H1 (cell line): ENCODE data around the gene SYNJ1. TPM values are rescaled to one million over a fixed set of nuclear protein-coding genes. Genes with fewer than 3 reads are reported as not detected.

ENCODE experiments used
- BRCA1 ChIP-seq: IDR thresholded peaks from 2 replicates; pipeline ENCODE4 v1.6.1; 2012; ENCODE audit warnings: low read depth, low read length, improper control_type of control experiment
- CREB1 ChIP-seq: IDR thresholded peaks from 2 replicates; pipeline ENCODE4 v1.6.1; 2012; ENCODE audit warnings: inconsistent platforms
- E2F6 ChIP-seq: IDR thresholded peaks from 2 replicates; pipeline ENCODE4 v1.6.1; 2012; ENCODE audit warnings: inconsistent platforms
- EGR1 ChIP-seq: IDR thresholded peaks from 2 replicates; pipeline ENCODE4 v1.6.1; 2011; ENCODE audit warnings: low read depth, low read length, borderline replicate concordance
- HDAC2 ChIP-seq, 2 experiments: fragments of 300-600 bp in 1 of 2; sonication (generic) in 1 of 2; IDR thresholded peaks; 2 replicates each; pipeline ENCODE4 v1.6.1; 2011 to 2012; ENCODE audit warnings: low read depth in 2 of 2, low read length in 2 of 2, mild to moderate bottlenecking in 2 of 2, moderate library complexity in 2 of 2, borderline replicate concordance in 1 of 2, inconsistent platforms in 1 of 2
- POLR2AphosphoS5 ChIP-seq: IDR thresholded peaks from 2 replicates; pipeline ENCODE4 v1.6.1; 2011; ENCODE audit warnings: low read depth, low read length
- SP2 ChIP-seq: IDR thresholded peaks from 2 replicates; pipeline ENCODE4 v1.6.1; 2012; ENCODE audit warnings: mild to moderate bottlenecking, low read length, inconsistent platforms
- SP4 ChIP-seq: IDR thresholded peaks from 2 replicates; pipeline ENCODE4 v1.6.1; 2012; ENCODE audit warnings: low read length, inconsistent platforms
- SRF ChIP-seq: IDR thresholded peaks from 2 replicates; pipeline ENCODE4 v1.6.1; 2011; ENCODE audit warnings: mild to moderate bottlenecking, low read depth, low read length, moderate library complexity
- TAF7 ChIP-seq: optimal IDR thresholded peaks from 2 replicates; pipeline ENCODE3; 2011; ENCODE audit warnings: low read depth, mild to moderate bottlenecking, inconsistent platforms, low read length, moderate library complexity, borderline replicate concordance
- TBP ChIP-seq: IDR thresholded peaks from 2 replicates; pipeline ENCODE4 v1.6.1; 2011; ENCODE audit warnings: low read depth, low read length, improper control_type of control experiment
- polyA plus RNA-seq, 7 experiments: library from polyadenylated mRNA; depleted of rRNA in 3 of 7; stranded (reverse) in 5 of 7; unstranded in 2 of 7; fragments of >200 nt in 5 of 7; fragments of 200-250 nt in 2 of 7; gene quantifications; 1 replicate in 5 of 7; 2 replicates in 1 of 7; 4 replicates in 1 of 7; pipeline versions ENCODE4 v1.2.1 to v1.2.3, GENCODE V29; 2011 to 2013; ENCODE audit warnings: missing spikeins in 2 of 7, mixed read lengths in 2 of 7
- total RNA-seq: library from RNA; stranded (reverse); fragmentation: NEBNext Ultra II Directional; extraction: Animal tissue kit (Norgen Biotek cat#: 25700); gene quantifications from 2 replicates; pipeline ENCODE4 v1.2.1, GENCODE V29; 2021
- TF ChIP-seq, protein P1 (sequence below): fragments of 300-600 bp; sonication (generic); IDR thresholded peaks from 2 replicates; pipeline ENCODE4 v1.7.1; 2012; ENCODE audit warnings: low read length, moderate library complexity, mild to moderate bottlenecking, inconsistent platforms; ENCODE audit not compliant: insufficient replicate concordance

Gene SYNJ1
- total and polyA plus RNA-seq, 2 of the 8 experiments (the other 6 are each of a cell fraction or from before 2014, with no cell fraction given) = 1.3 to 4.3 TPM

DNA sequence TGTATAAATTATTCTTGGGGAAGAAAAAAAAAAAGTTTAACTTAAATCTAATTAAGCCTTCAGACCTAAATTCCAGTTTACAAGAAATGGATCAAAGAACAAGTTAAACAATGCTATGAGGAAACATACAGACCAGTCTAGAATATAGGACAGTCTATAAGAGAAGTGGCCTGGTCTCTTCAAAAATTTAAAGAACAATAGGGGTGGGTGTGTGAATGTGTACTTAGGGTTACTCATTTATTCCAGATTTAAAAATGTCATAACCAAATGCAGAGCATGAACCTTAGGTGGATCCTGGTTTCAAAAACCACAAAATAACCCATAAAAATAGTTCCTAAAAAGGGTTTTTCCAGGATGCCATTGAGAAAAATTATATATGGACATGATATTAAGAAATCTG lies 21.8 kb upstream of the SYNJ1 start (continued):
- TF ChIP-seq, protein P1, sequence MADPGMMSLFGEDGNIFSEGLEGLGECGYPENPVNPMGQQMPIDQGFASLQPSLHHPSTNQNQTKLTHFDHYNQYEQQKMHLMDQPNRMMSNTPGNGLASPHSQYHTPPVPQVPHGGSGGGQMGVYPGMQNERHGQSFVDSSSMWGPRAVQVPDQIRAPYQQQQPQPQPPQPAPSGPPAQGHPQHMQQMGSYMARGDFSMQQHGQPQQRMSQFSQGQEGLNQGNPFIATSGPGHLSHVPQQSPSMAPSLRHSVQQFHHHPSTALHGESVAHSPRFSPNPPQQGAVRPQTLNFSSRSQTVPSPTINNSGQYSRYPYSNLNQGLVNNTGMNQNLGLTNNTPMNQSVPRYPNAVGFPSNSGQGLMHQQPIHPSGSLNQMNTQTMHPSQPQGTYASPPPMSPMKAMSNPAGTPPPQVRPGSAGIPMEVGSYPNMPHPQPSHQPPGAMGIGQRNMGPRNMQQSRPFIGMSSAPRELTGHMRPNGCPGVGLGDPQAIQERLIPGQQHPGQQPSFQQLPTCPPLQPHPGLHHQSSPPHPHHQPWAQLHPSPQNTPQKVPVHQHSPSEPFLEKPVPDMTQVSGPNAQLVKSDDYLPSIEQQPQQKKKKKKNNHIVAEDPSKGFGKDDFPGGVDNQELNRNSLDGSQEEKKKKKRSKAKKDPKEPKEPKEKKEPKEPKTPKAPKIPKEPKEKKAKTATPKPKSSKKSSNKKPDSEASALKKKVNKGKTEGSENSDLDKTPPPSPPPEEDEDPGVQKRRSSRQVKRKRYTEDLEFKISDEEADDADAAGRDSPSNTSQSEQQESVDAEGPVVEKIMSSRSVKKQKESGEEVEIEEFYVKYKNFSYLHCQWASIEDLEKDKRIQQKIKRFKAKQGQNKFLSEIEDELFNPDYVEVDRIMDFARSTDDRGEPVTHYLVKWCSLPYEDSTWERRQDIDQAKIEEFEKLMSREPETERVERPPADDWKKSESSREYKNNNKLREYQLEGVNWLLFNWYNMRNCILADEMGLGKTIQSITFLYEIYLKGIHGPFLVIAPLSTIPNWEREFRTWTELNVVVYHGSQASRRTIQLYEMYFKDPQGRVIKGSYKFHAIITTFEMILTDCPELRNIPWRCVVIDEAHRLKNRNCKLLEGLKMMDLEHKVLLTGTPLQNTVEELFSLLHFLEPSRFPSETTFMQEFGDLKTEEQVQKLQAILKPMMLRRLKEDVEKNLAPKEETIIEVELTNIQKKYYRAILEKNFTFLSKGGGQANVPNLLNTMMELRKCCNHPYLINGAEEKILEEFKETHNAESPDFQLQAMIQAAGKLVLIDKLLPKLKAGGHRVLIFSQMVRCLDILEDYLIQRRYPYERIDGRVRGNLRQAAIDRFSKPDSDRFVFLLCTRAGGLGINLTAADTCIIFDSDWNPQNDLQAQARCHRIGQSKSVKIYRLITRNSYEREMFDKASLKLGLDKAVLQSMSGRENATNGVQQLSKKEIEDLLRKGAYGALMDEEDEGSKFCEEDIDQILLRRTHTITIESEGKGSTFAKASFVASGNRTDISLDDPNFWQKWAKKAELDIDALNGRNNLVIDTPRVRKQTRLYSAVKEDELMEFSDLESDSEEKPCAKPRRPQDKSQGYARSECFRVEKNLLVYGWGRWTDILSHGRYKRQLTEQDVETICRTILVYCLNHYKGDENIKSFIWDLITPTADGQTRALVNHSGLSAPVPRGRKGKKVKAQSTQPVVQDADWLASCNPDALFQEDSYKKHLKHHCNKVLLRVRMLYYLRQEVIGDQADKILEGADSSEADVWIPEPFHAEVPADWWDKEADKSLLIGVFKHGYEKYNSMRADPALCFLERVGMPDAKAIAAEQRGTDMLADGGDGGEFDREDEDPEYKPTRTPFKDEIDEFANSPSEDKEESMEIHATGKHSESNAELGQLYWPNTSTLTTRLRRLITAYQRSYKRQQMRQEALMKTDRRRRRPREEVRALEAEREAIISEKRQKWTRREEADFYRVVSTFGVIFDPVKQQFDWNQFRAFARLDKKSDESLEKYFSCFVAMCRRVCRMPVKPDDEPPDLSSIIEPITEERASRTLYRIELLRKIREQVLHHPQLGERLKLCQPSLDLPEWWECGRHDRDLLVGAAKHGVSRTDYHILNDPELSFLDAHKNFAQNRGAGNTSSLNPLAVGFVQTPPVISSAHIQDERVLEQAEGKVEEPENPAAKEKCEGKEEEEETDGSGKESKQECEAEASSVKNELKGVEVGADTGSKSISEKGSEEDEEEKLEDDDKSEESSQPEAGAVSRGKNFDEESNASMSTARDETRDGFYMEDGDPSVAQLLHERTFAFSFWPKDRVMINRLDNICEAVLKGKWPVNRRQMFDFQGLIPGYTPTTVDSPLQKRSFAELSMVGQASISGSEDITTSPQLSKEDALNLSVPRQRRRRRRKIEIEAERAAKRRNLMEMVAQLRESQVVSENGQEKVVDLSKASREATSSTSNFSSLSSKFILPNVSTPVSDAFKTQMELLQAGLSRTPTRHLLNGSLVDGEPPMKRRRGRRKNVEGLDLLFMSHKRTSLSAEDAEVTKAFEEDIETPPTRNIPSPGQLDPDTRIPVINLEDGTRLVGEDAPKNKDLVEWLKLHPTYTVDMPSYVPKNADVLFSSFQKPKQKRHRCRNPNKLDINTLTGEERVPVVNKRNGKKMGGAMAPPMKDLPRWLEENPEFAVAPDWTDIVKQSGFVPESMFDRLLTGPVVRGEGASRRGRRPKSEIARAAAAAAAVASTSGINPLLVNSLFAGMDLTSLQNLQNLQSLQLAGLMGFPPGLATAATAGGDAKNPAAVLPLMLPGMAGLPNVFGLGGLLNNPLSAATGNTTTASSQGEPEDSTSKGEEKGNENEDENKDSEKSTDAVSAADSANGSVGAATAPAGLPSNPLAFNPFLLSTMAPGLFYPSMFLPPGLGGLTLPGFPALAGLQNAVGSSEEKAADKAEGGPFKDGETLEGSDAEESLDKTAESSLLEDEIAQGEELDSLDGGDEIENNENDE = no peak
- TF ChIP-seq TBP (no peak), TAF7 (no peak), BRCA1 (no peak), EGR1 (no peak), POLR2AphosphoS5 (no peak), SRF (no peak), HDAC2 (IDR thresholded peaks at IDR 0.05; ENCODE audit: borderline replicate concordance in 1 of 2, low read depth in 2 of 2, low read length in 2 of 2) (no peak), SP2 (no peak), E2F6 (no peak), SP4 (no peak), CREB1 (no peak)
